CD8-positive, alpha-beta memory T cell (primary cell): Measurements from ENCODE around the gene CD79B. TPM values are rescaled to one million over a fixed set of nuclear protein-coding genes. Genes with fewer than 3 reads are reported as not detected.
"Not testable (repeated sequence)": the region's sequence is repeated elsewhere in the genome, so short reads cannot be mapped to it uniquely, and the experiment has no call there.

Experiments used
- CTCF ChIA-PET: fragments of 350-600 bp; sonication (Branson Sonifier 250); formaldehyde crosslinking; loops from one replicate; lab custom pipeline; 2021; ENCODE audit warnings: antibody characterized with exemption; lab: Charles Lee
- POLR2A ChIA-PET: fragments of 350-600 bp; sonication (Branson Sonifier 250); formaldehyde crosslinking; loops from one replicate; lab custom pipeline; 2021; ENCODE audit warnings: antibody characterized with exemption; lab: Charles Lee
- DNase-seq, 5 donors: peaks; one replicate each; pipeline versions ENCODE4 v3.0.0 to v3.0.0-alpha.2; 2020 to 2022; ENCODE audit warnings: mixed read lengths in 1 of 5
- H3K27ac ChIP-seq: one replicate; pipeline ENCODE4 v1.7.0; 2013; ENCODE audit warnings: low read depth, mild to moderate bottlenecking, low read length, moderate library complexity
- H3K27me3 ChIP-seq: 2 replicates; pipeline ENCODE4 v1.7.0; 2013; ENCODE audit warnings: low read length, mild to moderate bottlenecking; ENCODE audit not compliant: insufficient read depth, poor library complexity, severe bottlenecking
- H3K36me3 ChIP-seq: 2 replicates; pipeline ENCODE4 v1.7.0; 2013; ENCODE audit warnings: mild to moderate bottlenecking, low read length, moderate library complexity; ENCODE audit not compliant: insufficient read depth
- H3K4me1 ChIP-seq: 2 replicates; pipeline ENCODE4 v1.7.0; 2013; ENCODE audit warnings: mild to moderate bottlenecking, low read length, moderate library complexity; ENCODE audit not compliant: insufficient read depth
- H3K4me3 ChIP-seq: 2 replicates; pipeline ENCODE4 v1.7.0; 2013; ENCODE audit warnings: mild to moderate bottlenecking, low read length
- H3K9me3 ChIP-seq: 2 replicates; pipeline ENCODE4 v1.7.0; 2013; ENCODE audit warnings: mild to moderate bottlenecking, low read length
- H3K27ac Mint-ChIP-seq, 8 donors: one replicate each; pipeline ENCODE4 v1.8.0; 2020 to 2021; ENCODE audit warnings: mixed read lengths in 8 of 8, mild to moderate bottlenecking in 6 of 8, inconsistent platforms in 3 of 8, moderate library complexity in 3 of 8
- H3K27me3 Mint-ChIP-seq, 2 donors: one replicate each; pipeline ENCODE4 v1.8.0; 2020 to 2021; ENCODE audit warnings: mixed read lengths in 2 of 2, mild to moderate bottlenecking in 1 of 2, moderate library complexity in 1 of 2
- H3K36me3 Mint-ChIP-seq, 3 donors: one replicate each; pipeline ENCODE4 v1.8.0; 2020 to 2021; ENCODE audit warnings: mixed read lengths in 3 of 3, inconsistent platforms in 1 of 3, mild to moderate bottlenecking in 1 of 3
- H3K4me1 Mint-ChIP-seq, 3 donors: one replicate each; pipeline ENCODE4 v1.8.0; 2020 to 2021; ENCODE audit warnings: mixed read lengths in 3 of 3, inconsistent platforms in 1 of 3, mild to moderate bottlenecking in 1 of 3
- H3K4me3 Mint-ChIP-seq, 7 donors: one replicate each; pipeline ENCODE4 v1.8.0; 2020 to 2021; ENCODE audit warnings: mixed read lengths in 7 of 7, mild to moderate bottlenecking in 6 of 7, moderate library complexity in 4 of 7, inconsistent platforms in 2 of 7
- H3K9me3 Mint-ChIP-seq, 5 donors: one replicate each; pipeline ENCODE4 v1.8.0; 2020 to 2022; ENCODE audit warnings: mixed read lengths in 5 of 5, mild to moderate bottlenecking in 3 of 5, moderate library complexity in 2 of 5, inconsistent platforms in 1 of 5
- polyA plus RNA-seq: library from polyadenylated mRNA; unstranded; fragments of 300-500 nt; fragmentation: Illumina TruSeq; gene quantifications from one replicate; pipeline ENCODE4 v1.2.3, GENCODE V29; 2021
- total RNA-seq, 2 experiments: library from RNA; stranded (reverse); gene quantifications; one replicate each; pipeline ENCODE4 v1.2.3, GENCODE V29; 2021

Gene CD79B
- total and polyA plus RNA-seq, 3 experiments from 2014 or later: 18.1 to 36.9 (median 22.2) TPM

DNA sequence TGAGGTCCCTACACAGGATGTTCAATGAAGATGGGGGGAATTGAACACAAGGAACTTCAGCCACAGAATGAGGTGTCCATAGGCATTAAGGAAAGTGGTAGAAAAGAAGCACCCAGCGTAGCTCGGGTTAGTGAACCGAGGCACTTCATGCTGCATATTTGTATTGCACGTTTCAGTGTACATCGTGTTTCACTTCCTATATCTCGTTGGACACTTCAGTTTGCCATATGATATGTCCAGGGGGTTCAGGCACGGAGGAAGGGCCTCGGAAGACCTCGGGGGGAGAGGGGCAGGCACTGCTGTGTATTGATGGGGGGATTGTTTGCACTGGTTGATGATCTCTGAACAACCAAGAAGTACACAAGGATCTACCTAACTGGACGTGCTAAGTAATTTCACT, 16.4 kb downstream of the CD79B start:
- H3K4me3 Mint-ChIP-seq, H3K4me1 ChIP-seq, H3K36me3 Mint-ChIP-seq, H3K27ac ChIP-seq, H3K9me3 ChIP-seq, H3K27ac Mint-ChIP-seq, POLR2A ChIA-PET, H3K27me3 Mint-ChIP-seq, H3K9me3 Mint-ChIP-seq, H3K36me3 ChIP-seq, DNase-seq, H3K4me3 ChIP-seq, H3K27me3 ChIP-seq: not testable (repeated sequence)
- peaks cover 8 to 10% (median 10%) of the 10 kb centered on the region in 3 donors for H3K4me1 Mint-ChIP-seq
- CTCF ChIA-PET: interaction anchor here (1.2 to 15.5 kb wide), 4 partner anchors 14 to 218 kb away, joined by 3 to 212 read pairs (median 7); partner anchors contain the start of gene ICAM2

DNA sequence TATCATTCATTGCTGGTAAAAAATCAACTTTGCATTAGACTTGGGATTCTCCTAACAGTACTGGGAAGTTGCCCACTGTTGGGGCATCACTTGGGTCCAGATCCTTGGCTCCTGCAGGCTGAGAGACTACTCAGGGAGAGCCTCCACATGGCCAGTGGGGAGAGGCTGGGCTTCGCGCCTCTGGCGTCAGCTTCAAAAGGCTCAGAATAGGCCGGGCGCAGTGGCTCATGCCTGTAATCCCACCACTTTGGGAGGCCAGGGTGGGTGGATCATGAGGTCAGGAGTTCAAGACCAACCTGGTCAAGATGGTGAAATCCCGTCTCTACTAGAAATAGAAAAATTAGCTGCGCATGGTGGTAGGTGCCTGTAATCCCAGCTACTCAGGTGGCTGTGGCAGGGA, 17.7 kb downstream of the CD79B start:
- Mint-ChIP-seq H3K36me3 (no peaks in the 10 kb centered on the region), H3K27me3 (peaks cover 1 to 3% of the 10 kb centered on the region in 2 donors), H3K27ac (no peak overlapping the region), H3K9me3 (no peaks in the 10 kb centered on the region), H3K4me3 (no peak overlapping the region), H3K4me1 (peaks cover 6 to 7% (median 6%) of the 10 kb centered on the region in 3 donors)
- Histone ChIP-seq H3K4me3 (no peak overlapping the region), H3K36me3 (no peaks in the 10 kb centered on the region), H3K4me1 (peaks cover 6% of the 10 kb centered on the region), H3K9me3 (no peaks in the 10 kb centered on the region), H3K27me3 (no peaks in the 10 kb centered on the region), H3K27ac (no peak overlapping the region)
- DNase-seq: no peak
- ChIA-PET POLR2A (no interaction called here), CTCF (interaction anchor here (2.8 to 15.5 kb wide), 2 partner anchors 113 to 219 kb away, joined by 11 to 212 read pairs; no protein-coding TSS in a partner anchor)

DNA sequence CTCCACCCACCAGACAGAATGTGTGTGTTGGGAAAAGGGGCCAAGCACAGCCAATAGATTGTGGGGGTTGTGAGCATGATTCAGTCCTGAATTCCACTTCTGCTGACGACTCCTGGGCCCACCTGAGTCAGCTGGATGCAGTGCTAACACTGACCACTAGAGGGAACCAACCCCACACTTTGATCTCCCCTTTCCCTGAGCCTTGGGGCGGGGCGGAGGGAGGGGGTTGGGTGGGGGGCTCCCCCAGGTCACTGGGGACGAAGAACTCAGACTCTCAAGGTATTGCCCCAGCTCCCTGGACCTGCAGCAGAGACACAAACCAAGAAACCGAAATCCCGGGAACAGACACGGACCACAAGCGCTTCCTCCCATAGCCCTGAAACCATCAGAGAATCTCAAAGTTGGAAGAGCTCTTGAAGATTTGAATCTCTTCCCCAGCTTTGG, 20.5 kb downstream of the CD79B start:
- no peak overlapping the region for H3K4me3 ChIP-seq
- peak; percentile 51 to 75 (median 58) for DNase-seq
- H3K36me3 ChIP-seq: no peaks in the 10 kb centered on the region
- H3K27me3 ChIP-seq: no peaks in the 10 kb centered on the region
- H3K4me1 ChIP-seq: no peaks in the 10 kb centered on the region
- no peaks in the 10 kb centered on the region for H3K9me3 Mint-ChIP-seq
- H3K4me3 Mint-ChIP-seq: no peak overlapping the region
- no peak overlapping the region for H3K27ac ChIP-seq
- H3K9me3 ChIP-seq: no peaks in the 10 kb centered on the region
- CTCF ChIA-PET: interaction anchor here (0.8 to 15.5 kb wide), 16 partner anchors 8 to 369 kb away, joined by 3 to 212 read pairs (median 6); partner anchors contain the start of gene GH1
- peaks cover 0 to 1% of the 10 kb centered on the region in 2 donors for H3K27me3 Mint-ChIP-seq
- H3K27ac Mint-ChIP-seq: peak overlapping the region in 1 of 8 donors; percentile 17
- POLR2A ChIA-PET: interaction anchor here (0.6 kb wide), 2 partner anchors 118 to 187 kb away, joined by 3 to 10 read pairs; no protein-coding TSS in a partner anchor
- H3K4me1 Mint-ChIP-seq: peaks cover 0 to 2% (median 0%) of the 10 kb centered on the region in 3 donors
- H3K36me3 Mint-ChIP-seq: no peaks in the 10 kb centered on the region

DNA sequence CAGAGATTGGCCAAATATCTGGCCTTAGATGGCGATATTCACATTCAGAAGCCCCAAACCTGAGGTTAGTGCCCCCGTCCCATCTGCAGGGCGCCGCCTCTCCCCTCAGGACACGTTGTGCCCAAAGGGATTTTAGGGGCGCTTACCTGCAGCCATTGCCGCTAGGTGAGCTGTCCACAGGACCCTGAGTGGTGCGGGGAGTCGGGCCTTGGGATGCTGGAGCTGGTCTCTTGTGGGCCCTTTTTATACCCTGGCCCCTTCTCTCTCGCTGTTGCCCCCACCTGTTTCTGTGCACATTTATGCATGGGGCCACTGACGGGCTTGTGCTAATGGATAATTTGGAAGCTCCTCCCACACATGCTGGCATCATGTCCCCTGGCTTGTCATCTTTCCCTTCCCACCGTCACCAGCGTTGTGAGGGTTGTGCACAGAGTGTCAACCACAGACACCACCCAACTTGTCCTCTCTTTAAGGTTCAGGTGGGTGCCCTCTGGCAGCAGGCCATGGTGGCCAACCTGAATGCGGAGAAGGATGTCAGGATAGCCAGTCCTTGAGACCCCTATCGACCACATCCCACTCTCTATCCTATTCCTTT, 21.0 kb downstream of the CD79B start, which contains the start of gene CSHL1:
CSHL1 (minus strand) TSS at position 218 of the 595 bp plus-strand sequence; CDS start at position 156, 62 bp downstream.
- Mint-ChIP-seq H3K27ac (peak within 1 kb of the TSS in 1 of 8 donors; percentile 17), H3K4me1 (peaks cover 0 to 2% (median 0%) of the 10 kb centered on the region in 3 donors), H3K27me3 (peaks cover 0 to 1% of the 10 kb centered on the region in 2 donors), H3K9me3 (no peaks in the 10 kb centered on the region), H3K36me3 (no peaks in the 10 kb centered on the region), H3K4me3 (no peak within 1 kb of the TSS)
- Histone ChIP-seq H3K4me3 (no peak within 1 kb of the TSS), H3K4me1 (no peaks in the 10 kb centered on the region), H3K9me3 (no peaks in the 10 kb centered on the region), H3K36me3 (no peaks in the 10 kb centered on the region), H3K27me3 (no peaks in the 10 kb centered on the region), H3K27ac (no peak within 1 kb of the TSS)
- ChIA-PET CTCF (interaction anchor here (0.7 to 15.5 kb wide), 14 partner anchors 8 to 369 kb away, joined by 3 to 212 read pairs (median 6); partner anchors contain the start of gene GH1), POLR2A (no interaction called here)
- DNase-seq: no peak

DNA sequence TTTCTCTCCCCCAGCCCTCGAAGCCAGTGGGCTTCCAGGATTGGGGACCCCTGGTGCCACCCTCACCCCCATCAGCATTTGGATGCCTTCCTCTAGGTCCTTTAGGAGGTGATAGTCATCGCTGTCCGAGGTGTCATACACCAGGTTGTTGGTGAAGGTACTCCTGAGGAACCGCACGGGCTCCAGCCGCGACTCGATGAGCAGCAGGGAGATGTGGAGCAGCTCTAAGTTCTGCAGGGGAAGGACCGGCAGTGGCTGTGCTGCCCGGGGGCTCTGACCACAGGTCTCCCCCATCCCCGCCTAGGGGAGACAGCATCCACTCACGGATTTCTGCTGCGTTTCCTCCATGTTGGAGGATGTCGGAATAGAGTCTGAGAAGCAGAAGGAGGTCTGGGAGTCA, 22.0 kb downstream of the CD79B start:
- H3K27me3 Mint-ChIP-seq: peaks cover 0 to 1% of the 10 kb centered on the region in 2 donors
- H3K9me3 Mint-ChIP-seq: no peaks in the 10 kb centered on the region
- DNase-seq: no peak
- H3K27ac Mint-ChIP-seq: no peak overlapping the region
- ChIA-PET CTCF (interaction anchor here (1.6 to 15.5 kb wide), 7 partner anchors 8 to 224 kb away, joined by 6 to 212 read pairs (median 11); partner anchors contain the start of gene GH1), POLR2A (no interaction called here)
- Histone ChIP-seq H3K27me3 (no peaks in the 10 kb centered on the region), H3K27ac (no peak overlapping the region), H3K4me1 (no peaks in the 10 kb centered on the region), H3K9me3 (no peaks in the 10 kb centered on the region), H3K36me3 (no peaks in the 10 kb centered on the region), H3K4me3 (no peak overlapping the region)
- no peak overlapping the region for H3K4me3 Mint-ChIP-seq
- no peaks in the 10 kb centered on the region for H3K36me3 Mint-ChIP-seq
- peaks cover 0 to 2% (median 0%) of the 10 kb centered on the region in 3 donors for H3K4me1 Mint-ChIP-seq

DNA sequence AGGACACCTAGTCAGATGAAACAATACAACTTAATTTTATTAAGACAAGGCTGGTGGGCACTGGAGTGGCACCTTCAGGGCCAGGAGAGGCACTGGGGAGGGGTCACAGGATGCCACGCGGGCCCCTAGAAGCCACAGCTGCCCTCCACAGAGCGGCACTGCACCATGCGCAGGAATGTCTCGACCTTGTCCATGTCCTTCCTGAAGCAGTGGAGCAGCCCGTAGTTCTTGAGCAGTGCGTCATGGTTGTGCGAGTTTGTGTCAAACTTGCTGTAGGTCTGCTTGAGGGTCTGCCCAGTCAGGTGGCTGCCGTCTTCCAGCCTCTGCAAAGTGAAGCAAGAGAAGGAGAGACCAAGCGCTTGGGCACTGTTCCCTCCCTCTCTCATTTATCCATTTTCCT, 22.5 kb downstream of the CD79B start:
- H3K4me3 Mint-ChIP-seq, H3K9me3 Mint-ChIP-seq, H3K36me3 ChIP-seq, H3K9me3 ChIP-seq, H3K27ac Mint-ChIP-seq, POLR2A ChIA-PET, DNase-seq, H3K4me1 ChIP-seq, H3K4me1 Mint-ChIP-seq, H3K4me3 ChIP-seq, H3K27ac ChIP-seq, H3K27me3 ChIP-seq, H3K27me3 Mint-ChIP-seq, H3K36me3 Mint-ChIP-seq: not testable (repeated sequence)
- CTCF ChIA-PET: interaction anchor here (15.5 kb wide), 1 partner anchor 118 kb away, joined by 212 read pairs; no protein-coding TSS in a partner anchor

DNA sequence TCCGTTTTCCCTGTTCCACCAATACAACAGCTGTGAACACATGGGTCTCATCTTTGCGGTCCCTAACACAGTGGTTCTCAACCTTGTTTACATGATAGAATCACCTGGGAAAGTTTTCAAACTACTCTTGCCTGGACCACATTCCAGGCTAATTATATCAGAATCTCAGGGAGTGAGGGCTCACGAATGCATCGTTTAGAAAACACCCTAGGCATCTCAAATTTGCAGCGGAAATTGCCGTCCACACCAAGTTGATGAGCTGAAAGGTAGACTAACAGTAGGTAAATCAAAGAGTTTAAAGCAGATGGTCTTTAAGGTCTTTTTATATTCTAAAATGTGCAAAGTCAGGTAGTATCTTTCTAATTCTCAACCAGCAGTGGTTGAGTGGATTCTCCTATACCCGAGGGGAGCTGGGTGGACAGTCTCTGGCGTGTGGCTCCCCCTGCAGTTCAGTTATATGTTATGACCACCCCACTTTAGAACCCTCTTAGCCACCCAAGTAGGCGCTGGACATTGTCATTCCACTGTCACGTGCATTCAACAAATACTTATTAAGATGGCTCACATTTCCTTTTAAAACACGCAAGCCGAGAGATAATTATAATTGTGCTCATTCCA, 24.9 kb downstream of the CD79B start:
- DNase-seq, H3K9me3 ChIP-seq, H3K36me3 Mint-ChIP-seq, H3K27me3 Mint-ChIP-seq, H3K4me3 Mint-ChIP-seq, H3K27ac ChIP-seq, H3K9me3 Mint-ChIP-seq, POLR2A ChIA-PET, H3K27ac Mint-ChIP-seq, H3K4me1 Mint-ChIP-seq, H3K36me3 ChIP-seq, H3K4me3 ChIP-seq, H3K27me3 ChIP-seq, H3K4me1 ChIP-seq: not testable (repeated sequence)
- CTCF ChIA-PET: interaction anchor here (0.8 to 1.3 kb wide), 3 partner anchors 13 to 113 kb away, joined by 3 read pairs; partner anchors contain the start of gene ICAM2

DNA sequence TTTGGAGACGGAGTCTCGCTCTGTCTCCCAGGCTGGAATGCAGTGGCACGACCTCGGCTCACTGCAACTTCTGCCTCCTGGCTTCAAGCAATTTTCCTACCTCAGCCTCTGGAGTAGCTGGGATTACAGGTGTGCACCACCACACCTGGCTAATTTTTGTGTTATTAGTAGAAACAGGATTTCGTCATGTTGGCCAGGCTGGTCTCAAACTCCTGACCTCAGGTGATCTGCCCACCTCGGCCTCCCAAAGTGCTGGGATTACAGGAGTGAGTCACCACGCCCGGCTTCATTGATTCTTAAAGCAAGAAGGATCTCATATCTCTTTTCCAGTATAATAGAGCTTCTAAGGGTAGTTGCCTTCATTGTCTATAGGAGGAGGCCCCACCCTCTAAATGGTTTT, 27.3 kb downstream of the CD79B start:
- H3K4me3 Mint-ChIP-seq, H3K27me3 Mint-ChIP-seq: not testable (repeated sequence)
- POLR2A ChIA-PET: interaction anchor here (0.7 kb wide), 1 partner anchor 126 kb away, joined by 6 read pairs; no protein-coding TSS in a partner anchor

More for the DNA sequence above, 27.3 kb downstream of the CD79B start:
- not testable (repeated sequence) for H3K4me3 ChIP-seq, H3K36me3 Mint-ChIP-seq, H3K4me1 ChIP-seq, DNase-seq, H3K36me3 ChIP-seq, H3K9me3 Mint-ChIP-seq, H3K4me1 Mint-ChIP-seq, H3K27me3 ChIP-seq, H3K9me3 ChIP-seq, H3K27ac ChIP-seq, H3K27ac Mint-ChIP-seq
- CTCF ChIA-PET: interaction anchor here (1.1 to 3.5 kb wide), 9 partner anchors 13 to 241 kb away, joined by 3 to 14 read pairs (median 6); partner anchors contain the start of genes ERN1 and GH1
